H9 (cell line): ENCODE measurements around the gene HPGDS. TPM values are rescaled to one million over a fixed set of nuclear protein-coding genes. Genes with fewer than 3 reads are reported as not detected.

ENCODE experiments used
- DNase-seq: peaks from one replicate; pipeline ENCODE4 v3.0.0-alpha.2; 2017
- H2AFZ ChIP-seq: one replicate; pipeline ENCODE4 v1.6.1; 2013; ENCODE audit warnings: mild to moderate bottlenecking, low read length, control low read depth, moderate library complexity
- H2AK5ac ChIP-seq: 2 replicates; pipeline ENCODE4 v1.6.1; 2013; ENCODE audit warnings: low read length, control low read depth, mixed read lengths; ENCODE audit not compliant: insufficient read length
- H2BK120ac ChIP-seq: one replicate; pipeline ENCODE4 v1.6.1; 2013; ENCODE audit warnings: low read depth, mild to moderate bottlenecking, low read length, control low read depth, inconsistent platforms; ENCODE audit not compliant: poor library complexity, severe bottlenecking
- H2BK12ac ChIP-seq: 2 replicates; pipeline ENCODE4 v1.6.1; 2013; ENCODE audit warnings: low read length, control low read depth, mixed read lengths, low read depth; ENCODE audit not compliant: insufficient read length
- H2BK15ac ChIP-seq: 2 replicates; pipeline ENCODE4 v1.6.1; 2013; ENCODE audit warnings: low read depth, low read length, control low read depth
- H2BK20ac ChIP-seq: one replicate; pipeline ENCODE4 v1.6.1; 2013; ENCODE audit warnings: low read depth, mild to moderate bottlenecking, low read length, control low read depth, inconsistent platforms; ENCODE audit not compliant: poor library complexity, severe bottlenecking
- H2BK5ac ChIP-seq: 2 replicates; pipeline ENCODE4 v1.6.1; 2013; ENCODE audit warnings: low read length, control low read depth, mixed read lengths; ENCODE audit not compliant: insufficient read length
- H3K14ac ChIP-seq: 2 replicates; pipeline ENCODE4 v1.6.1; 2013; ENCODE audit warnings: low read length, control low read depth; ENCODE audit not compliant: insufficient read depth
- H3K18ac ChIP-seq: 2 replicates; pipeline ENCODE4 v1.6.1; 2013; ENCODE audit warnings: low read depth, mild to moderate bottlenecking, mixed read lengths, low read length, control low read depth; ENCODE audit not compliant: insufficient read length
- H3K23ac ChIP-seq: 2 replicates; pipeline ENCODE4 v1.6.1; 2013; ENCODE audit warnings: low read length, control low read depth, mixed read lengths, low read depth; ENCODE audit not compliant: insufficient read length
- H3K23me2 ChIP-seq: 2 replicates; pipeline ENCODE4 v1.6.1; 2013; ENCODE audit warnings: low read depth, mild to moderate bottlenecking, mixed read lengths, low read length, control low read depth; ENCODE audit not compliant: insufficient read length, poor library complexity, severe bottlenecking
- H3K27ac ChIP-seq: 2 replicates; pipeline ENCODE4 v1.5.1; 2013; ENCODE audit warnings: low read length, control low read depth, mixed read lengths, low read depth; ENCODE audit not compliant: insufficient read length
- H3K27me3 ChIP-seq: 2 replicates; pipeline ENCODE4 v1.6.1; 2013; ENCODE audit warnings: low read length, control low read depth, inconsistent platforms; ENCODE audit not compliant: insufficient read depth
- H3K4ac ChIP-seq: 2 replicates; pipeline ENCODE4 v1.6.1; 2013; ENCODE audit warnings: low read depth, mild to moderate bottlenecking, control low read depth, inconsistent platforms, low read length, moderate library complexity
- H3K4me1 ChIP-seq: 2 replicates; pipeline ENCODE4 v1.6.1; 2013; ENCODE audit warnings: low read length, control low read depth, inconsistent platforms; ENCODE audit not compliant: insufficient read depth
- H3K4me2 ChIP-seq: 2 replicates; pipeline ENCODE4 v1.6.1; 2013; ENCODE audit warnings: low read length, control low read depth, mixed read lengths; ENCODE audit not compliant: insufficient read length, insufficient read depth
- H3K56ac ChIP-seq: 2 replicates; pipeline ENCODE4 v1.6.1; 2013; ENCODE audit warnings: low read depth, mild to moderate bottlenecking, mixed read lengths, low read length, control low read depth; ENCODE audit not compliant: insufficient read length
- H3K79me1 ChIP-seq: 2 replicates; pipeline ENCODE4 v1.6.1; 2013; ENCODE audit warnings: low read depth, mild to moderate bottlenecking, moderate library complexity, low read length, control low read depth, inconsistent platforms; ENCODE audit not compliant: insufficient read depth, poor library complexity, severe bottlenecking
- H3K79me2 ChIP-seq: 2 replicates; pipeline ENCODE4 v1.6.1; 2013; ENCODE audit warnings: low read length, control low read depth, inconsistent platforms; ENCODE audit not compliant: insufficient read depth
- H3K9ac ChIP-seq: 2 replicates; pipeline ENCODE4 v1.6.1; 2013; ENCODE audit warnings: low read length, control low read depth, mixed read lengths; ENCODE audit not compliant: insufficient read length; ENCODE audit errors: extremely low read depth
- H3K9me3 ChIP-seq: one replicate; pipeline ENCODE4 v1.6.1; 2013; ENCODE audit warnings: low read depth, low read length, inconsistent platforms; ENCODE audit not compliant: control insufficient read depth
- H3T11ph ChIP-seq: one replicate; pipeline ENCODE4 v1.6.1; 2013; ENCODE audit warnings: mild to moderate bottlenecking, low read length, control low read depth, inconsistent platforms
- H4K20me1 ChIP-seq: one replicate; pipeline ENCODE4 v1.6.1; 2013; ENCODE audit not compliant: control insufficient read depth, insufficient read length, insufficient read depth
- H4K5ac ChIP-seq: 2 replicates; pipeline ENCODE4 v1.6.1; 2013; ENCODE audit warnings: low read depth, mild to moderate bottlenecking, mixed read lengths, low read length, control low read depth; ENCODE audit not compliant: insufficient read length
- H4K8ac ChIP-seq: replicated peaks from 2 replicates; pipeline ENCODE4 v1.6.1; 2013; ENCODE audit warnings: low read length, control low read depth, mixed read lengths, low read depth; ENCODE audit not compliant: insufficient read length
- H4K91ac ChIP-seq: 2 replicates; pipeline ENCODE4 v1.6.1; 2013; ENCODE audit warnings: low read depth, mild to moderate bottlenecking, moderate library complexity, mixed read lengths, low read length, control low read depth; ENCODE audit not compliant: insufficient read length
- H3K27ac Mint-ChIP-seq, 3 experiments: 2 replicates in 2 of 3; 3 replicates in 1 of 3; pipeline ENCODE4 v1.8.0; 2020 to 2021; ENCODE audit warnings: mixed read lengths in 3 of 3, mild to moderate bottlenecking in 1 of 3, moderate library complexity in 1 of 3
- H3K27me3 Mint-ChIP-seq: 2 replicates; pipeline ENCODE4 v1.8.0; 2021; ENCODE audit warnings: low read depth, mild to moderate bottlenecking, moderate library complexity, mixed read lengths
- H3K36me3 Mint-ChIP-seq, 3 experiments: 2 replicates in 2 of 3; 3 replicates in 1 of 3; pipeline ENCODE4 v1.8.0; 2020 to 2021; ENCODE audit warnings: low read depth in 3 of 3, mixed read lengths in 3 of 3; ENCODE audit not compliant: insufficient read depth in 1 of 3
- H3K4me1 Mint-ChIP-seq, 2 experiments: 2 replicates each; pipeline ENCODE4 v1.8.0; 2020; ENCODE audit warnings: mixed read lengths in 2 of 2
- H3K4me3 Mint-ChIP-seq, 2 experiments: 2 replicates in 1 of 2; 3 replicates in 1 of 2; pipeline ENCODE4 v1.8.0; 2020 to 2021; ENCODE audit warnings: mild to moderate bottlenecking in 2 of 2, mixed read lengths in 2 of 2, moderate library complexity in 1 of 2
- H3K9me3 Mint-ChIP-seq, 2 experiments: 2 replicates in 1 of 2; 3 replicates in 1 of 2; pipeline ENCODE4 v1.8.0; 2020; ENCODE audit warnings: mild to moderate bottlenecking in 2 of 2, mixed read lengths in 2 of 2, moderate library complexity in 1 of 2
- CTCF ChIP-seq: fragments of 200-600 bp; sonication (generic); conservative IDR thresholded peaks from 3 replicates; pipeline ENCODE4 v1.8.0; 2021; ENCODE audit warnings: antibody characterized with exemption, mild to moderate bottlenecking
- total RNA-seq: library from RNA; stranded (reverse); gene quantifications from 2 replicates; pipeline ENCODE4 v1.2.1, GENCODE V29; 2021

The HPGDS gene
- total RNA-seq, 1 experiment from 2014 or later = not detected

- H3K4me1 Mint-ChIP-seq = no peaks in the 10 kb centered on the region
- no peak overlapping the region for H3T11ph ChIP-seq
- no peak overlapping the region for H3K27ac Mint-ChIP-seq
Measured at GRCh38 chr4:94256828-94257227, 85.8 kb downstream of the HPGDS start.

More at GRCh38 chr4:94256828-94257227, 85.8 kb downstream of the HPGDS start:
- Histone ChIP-seq H3K27ac (no peak overlapping the region), H3K27me3 (no peaks in the 10 kb centered on the region), H3K4me2 (no peak overlapping the region), H3K18ac (no peak overlapping the region), H3K14ac (no peak overlapping the region), H4K91ac (no peak overlapping the region), H3K9me3 (no peaks in the 10 kb centered on the region), H3K79me1 (no peaks in the 10 kb centered on the region), H3K4ac (no peak overlapping the region), H3K4me1 (no peaks in the 10 kb centered on the region), H2BK5ac (no peak overlapping the region), H2BK120ac (no peak overlapping the region), H2BK12ac (no peak overlapping the region), H3K23me2 (no peaks in the 10 kb centered on the region), H4K5ac (no peak overlapping the region), H3K56ac (no peak overlapping the region), H2AFZ (no peak overlapping the region), H2BK15ac (no peak overlapping the region), H3K79me2 (no peaks in the 10 kb centered on the region), H3K23ac (no peak overlapping the region), H4K20me1 (no peaks in the 10 kb centered on the region), H4K8ac (no peak overlapping the region), H3K9ac (no peak overlapping the region), H2BK20ac (no peak overlapping the region), H2AK5ac (no peak overlapping the region)
- no peaks in the 10 kb centered on the region for H3K9me3 Mint-ChIP-seq
- H3K4me3 Mint-ChIP-seq = no peak overlapping the region
- peaks cover 12 to 45% (median 38%) of the 10 kb centered on the region in 3 experiments; a peak in 6 of 7 replicates for H3K36me3 Mint-ChIP-seq
- no peak for DNase-seq
- no peaks in the 10 kb centered on the region for H3K27me3 Mint-ChIP-seq
- TF ChIP-seq CTCF = no peak; the same call in 2 of the 3 replicates
